Right ventricle myocardium inferior (tissue), 1 donor: ENCODE data around the gene RNF128. TPM values are rescaled to one million over a fixed set of nuclear protein-coding genes. Genes with fewer than 3 reads are reported as not detected.

ENCODE experiments used
- ATAC-seq: fragments of 200-7000 bp; cut with Tn5 transposase; one replicate; pipeline ENCODE4 v1.9.1; 2020; ENCODE audit warnings: mild to moderate bottlenecking, moderate library complexity
- DNase-seq: peaks from one replicate; pipeline ENCODE4 v3.0.0; 2021; ENCODE audit errors: missing footprints
- intact Hi-C: fragments of 100-400 bp; cut with DNase I; formaldehyde crosslinking; loops from one replicate; pipeline ENCODE4 v1.11.0; 2022
- long read RNA-seq: library from polyadenylated mRNA; unstranded; transcript quantifications from one replicate; pipeline ENCODE4 v2.0.0, GENCODE V29; 2021
- total RNA-seq: library from RNA; stranded (reverse); fragmentation: NEBNext Ultra II Directional; extraction: Animal tissue kit (Norgen Biotek cat#: 25700); gene quantifications from one replicate; pipeline ENCODE4 v1.2.1, GENCODE V29; 2021
- donor health status: DM: no; HTN: yes; CAD: no; lungs with severe emphysema.

Gene RNF128, protein sequence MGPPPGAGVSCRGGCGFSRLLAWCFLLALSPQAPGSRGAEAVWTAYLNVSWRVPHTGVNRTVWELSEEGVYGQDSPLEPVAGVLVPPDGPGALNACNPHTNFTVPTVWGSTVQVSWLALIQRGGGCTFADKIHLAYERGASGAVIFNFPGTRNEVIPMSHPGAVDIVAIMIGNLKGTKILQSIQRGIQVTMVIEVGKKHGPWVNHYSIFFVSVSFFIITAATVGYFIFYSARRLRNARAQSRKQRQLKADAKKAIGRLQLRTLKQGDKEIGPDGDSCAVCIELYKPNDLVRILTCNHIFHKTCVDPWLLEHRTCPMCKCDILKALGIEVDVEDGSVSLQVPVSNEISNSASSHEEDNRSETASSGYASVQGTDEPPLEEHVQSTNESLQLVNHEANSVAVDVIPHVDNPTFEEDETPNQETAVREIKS
- 0.22 TPM for total RNA-seq
- long read RNA-seq: 0 reads

DNA sequence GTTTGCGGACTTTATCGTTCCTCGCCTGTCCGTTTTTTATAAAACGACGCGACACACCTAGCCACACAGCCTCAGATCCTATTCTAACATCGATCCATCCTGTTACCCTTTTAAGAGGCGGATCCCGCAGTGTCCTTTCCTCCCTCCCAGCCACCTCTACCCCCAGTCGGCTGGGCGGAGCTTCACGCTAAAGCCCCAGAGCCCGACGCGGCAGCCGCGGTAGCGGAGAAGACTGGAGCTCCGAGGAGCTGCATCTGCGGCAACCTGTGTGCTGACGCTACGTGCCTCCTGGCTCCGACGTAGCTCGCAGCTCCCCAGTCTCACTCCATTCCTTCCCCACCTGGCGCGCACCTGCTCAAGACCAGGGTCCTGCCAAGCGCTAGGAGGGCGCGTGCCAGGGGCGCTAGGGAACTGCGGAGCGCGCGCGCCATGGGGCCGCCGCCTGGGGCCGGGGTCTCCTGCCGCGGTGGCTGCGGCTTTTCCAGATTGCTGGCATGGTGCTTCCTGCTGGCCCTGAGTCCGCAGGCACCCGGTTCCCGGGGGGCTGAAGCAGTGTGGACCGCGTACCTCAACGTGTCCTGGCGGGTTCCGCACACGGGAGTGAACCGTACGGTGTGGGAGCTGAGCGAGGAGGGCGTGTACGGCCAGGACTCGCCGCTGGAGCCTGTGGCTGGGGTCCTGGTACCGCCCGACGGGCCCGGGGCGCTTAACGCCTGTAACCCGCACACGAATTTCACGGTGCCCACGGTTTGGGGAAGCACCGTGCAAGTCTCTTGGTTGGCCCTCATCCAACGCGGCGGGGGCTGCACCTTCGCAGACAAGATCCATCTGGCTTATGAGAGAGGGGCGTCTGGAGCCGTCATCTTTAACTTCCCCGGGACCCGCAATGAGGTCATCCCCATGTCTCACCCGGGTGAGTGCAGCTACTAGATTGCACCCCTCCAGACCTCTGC lies at the start of gene RNF128:
Gene RNF128 (plus strand): TSS at position 217 of the 953 bp plus-strand sequence. CDS start 213 bp downstream, at position 430.
- intact Hi-C loops: no loop called here
- ATAC-seq: peak; percentile 26
- DNase-seq: no peak

DNA sequence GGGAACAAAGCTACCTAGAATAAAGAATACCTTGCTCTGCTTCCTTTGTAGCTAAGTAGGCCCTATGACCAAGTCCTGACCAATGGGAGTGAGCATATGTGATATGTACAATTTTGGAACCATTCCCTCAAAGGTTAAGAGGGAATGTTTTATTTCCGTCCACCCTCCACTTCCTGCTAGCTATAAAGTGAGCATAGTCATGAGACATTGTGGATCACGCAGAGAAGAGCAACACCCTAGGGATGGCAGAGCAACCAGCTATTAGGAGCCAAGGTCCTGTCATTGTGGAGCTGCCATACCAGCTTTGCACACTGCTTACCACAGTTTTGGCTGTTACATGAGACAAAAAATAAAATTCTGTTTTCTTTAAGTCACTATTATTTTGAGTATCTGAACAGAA lies 45.8 kb upstream of the RNF128 start:
- ATAC-seq (no peak), DNase-seq (no peak)
- intact Hi-C loops: no loop called here

DNA sequence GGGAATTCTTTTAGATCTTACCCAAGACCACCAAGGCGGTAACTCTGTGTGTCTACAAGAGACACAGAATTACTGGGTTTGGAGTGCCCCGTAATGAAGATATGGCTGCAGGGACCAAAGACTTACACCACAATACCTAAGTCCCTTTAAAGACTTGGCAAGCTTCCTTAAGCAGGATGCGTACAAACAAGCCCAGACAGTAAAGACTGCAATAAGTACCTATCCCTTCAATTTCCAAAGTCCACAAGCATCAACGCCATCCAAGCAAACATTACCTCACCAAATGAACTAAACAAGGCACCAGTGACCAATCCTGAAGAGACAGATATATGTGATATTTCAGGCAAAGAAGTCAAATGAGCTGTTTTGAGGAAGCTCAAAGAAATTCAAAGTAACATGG lies 42.3 kb upstream of the RNF128 start:
- DNase-seq (no peak), ATAC-seq (no peak)
- intact Hi-C loops: no loop called here

DNA sequence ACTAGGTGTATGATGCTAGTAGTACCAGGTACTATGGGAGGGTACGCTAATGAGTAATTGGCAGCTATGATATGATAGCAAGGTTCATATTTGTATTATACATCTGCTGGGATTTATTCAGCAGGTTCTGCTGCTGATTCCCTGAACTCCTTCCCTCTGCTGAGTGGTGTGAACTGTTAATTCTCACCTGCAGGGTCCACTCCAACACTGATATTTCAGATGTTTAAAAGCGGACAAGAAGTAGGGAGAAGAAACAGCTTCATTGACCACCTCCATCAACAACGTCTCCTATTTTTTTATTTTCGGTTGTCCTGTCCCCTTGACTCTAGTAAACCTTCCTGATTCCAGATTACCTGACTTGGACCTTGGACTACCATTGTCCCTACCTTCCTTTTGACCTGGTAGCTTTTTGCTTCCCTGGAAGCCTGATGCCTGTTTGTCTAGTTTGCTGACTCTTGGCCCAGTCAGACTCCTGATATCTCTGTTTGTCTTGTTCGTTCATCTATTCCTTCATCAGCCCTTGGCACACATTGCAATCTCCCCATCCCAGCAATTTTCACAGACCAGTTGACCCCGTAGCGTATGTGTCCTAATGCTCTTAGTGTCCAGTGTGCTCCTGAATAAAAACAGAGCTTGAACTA lies 34.0 kb upstream of the RNF128 start:
- intact Hi-C loops: no loop called here
- ATAC-seq: no peak
- no peak for DNase-seq

DNA sequence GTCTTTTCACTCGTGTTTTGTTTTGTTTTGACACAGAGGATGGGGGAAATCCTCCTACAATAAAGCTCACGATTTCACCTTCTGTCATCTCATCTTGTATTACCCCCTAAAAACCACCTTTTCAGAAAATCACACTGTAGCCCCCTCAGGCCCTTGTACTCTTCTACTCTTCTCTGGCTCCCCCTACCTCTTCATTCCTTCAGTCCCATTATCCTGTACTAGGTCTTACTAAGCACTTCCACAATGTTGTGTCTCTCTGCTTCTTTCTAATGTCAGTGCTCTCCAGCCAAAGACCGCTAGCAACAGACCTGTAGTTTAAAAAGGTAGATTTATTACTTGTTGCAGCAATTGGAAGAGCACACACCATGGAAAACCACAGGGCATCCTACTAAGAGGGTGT lies 30.0 kb upstream of the RNF128 start:
- ATAC-seq (no peak), DNase-seq (no peak)
- intact Hi-C loops: no loop called here

DNA sequence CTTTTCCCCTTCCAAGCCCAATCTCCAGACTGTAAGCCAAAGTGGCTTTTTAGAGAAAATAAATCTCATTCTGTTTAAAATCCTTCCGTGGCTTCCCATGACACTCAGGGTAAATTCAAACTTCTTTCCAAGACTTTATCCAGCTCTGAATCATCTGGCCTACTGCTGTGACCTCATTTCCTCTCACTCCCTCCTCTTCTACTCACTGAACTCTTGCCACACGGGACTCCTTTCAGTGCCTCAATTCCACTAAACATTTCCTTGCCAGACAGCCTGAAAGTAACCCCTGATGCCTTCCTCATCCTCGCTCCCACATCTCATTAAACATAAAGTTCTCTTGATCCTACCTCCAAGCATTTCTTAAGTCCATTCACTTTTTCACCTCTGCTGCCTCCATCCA lies 27.8 kb upstream of the RNF128 start:
- intact Hi-C loops: no loop called here
- no peak for DNase-seq
- ATAC-seq: no peak

DNA sequence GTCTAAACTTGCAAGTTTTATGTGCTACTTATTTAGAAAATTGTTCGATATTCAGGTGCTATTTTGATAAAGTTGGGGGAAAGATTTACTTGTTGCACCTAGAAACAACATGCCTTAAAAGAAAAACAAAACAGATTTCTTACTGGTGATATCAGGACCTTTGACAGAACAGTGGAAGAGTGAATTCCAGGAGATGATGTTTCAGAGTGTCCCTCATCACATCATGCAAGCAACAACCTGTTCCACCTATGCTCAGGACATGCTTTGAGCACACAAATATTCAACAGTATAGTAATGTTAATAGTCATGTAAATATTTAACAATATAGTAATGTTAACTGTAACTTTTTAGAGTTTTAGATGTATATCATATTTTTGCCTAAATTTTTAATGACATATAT lies 23.9 kb upstream of the RNF128 start:
- no peak for ATAC-seq
- DNase-seq: no peak
- intact Hi-C loops: no loop called here

DNA sequence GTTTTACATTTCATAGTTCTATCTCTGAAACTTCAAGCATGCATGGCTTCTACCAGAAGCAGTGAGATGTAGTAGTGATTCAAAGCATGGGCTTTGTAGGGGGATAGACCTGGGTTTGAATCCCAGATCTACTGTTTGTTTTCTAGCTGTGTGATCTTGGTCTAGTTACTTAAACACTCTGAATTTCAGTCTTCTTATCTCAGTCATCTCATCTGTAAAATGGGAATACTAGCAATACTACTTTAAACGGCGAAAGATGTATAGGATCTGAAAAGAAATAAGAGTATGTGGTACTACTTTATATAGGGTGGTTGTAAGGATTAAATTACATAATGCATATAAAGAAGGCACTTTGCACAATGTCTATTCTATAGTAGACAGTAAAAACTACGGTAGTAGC lies 20.0 kb upstream of the RNF128 start:
- intact Hi-C loops: no loop called here
- DNase-seq (no peak), ATAC-seq (no peak)

DNA sequence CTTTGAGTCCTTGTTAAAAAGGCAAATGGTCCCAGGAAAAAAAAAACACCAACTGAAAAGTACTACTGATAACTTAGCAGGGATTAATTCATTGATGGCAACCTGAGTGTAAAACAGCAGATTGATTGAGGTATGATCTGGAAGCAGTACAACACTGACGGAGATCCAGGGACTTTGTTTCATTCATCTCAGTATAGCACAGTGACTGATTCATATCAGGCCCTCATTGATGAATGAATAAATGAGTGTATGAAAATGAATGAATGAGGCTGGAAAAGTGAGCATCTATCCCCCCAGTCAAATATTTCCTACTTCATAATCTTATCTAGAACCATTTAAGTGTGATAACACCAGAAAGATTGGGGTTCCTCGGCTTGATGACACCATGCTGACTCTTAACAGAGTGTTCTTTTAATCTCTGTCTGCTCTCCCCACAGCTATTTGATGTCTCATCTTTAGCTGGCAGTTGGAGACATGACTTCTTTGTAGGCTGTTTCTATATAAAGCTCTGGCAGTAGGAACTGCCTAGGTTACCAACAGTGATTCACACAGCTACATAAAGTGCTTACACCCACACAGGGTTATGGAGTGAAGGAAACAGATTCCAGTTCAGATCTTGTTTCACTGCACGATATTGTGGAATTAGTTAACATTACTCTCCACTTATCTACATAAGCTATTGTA lies 18.6 kb upstream of the RNF128 start:
- intact Hi-C loops: no loop called here
- ATAC-seq (peak; percentile 46), DNase-seq (no peak)

DNA sequence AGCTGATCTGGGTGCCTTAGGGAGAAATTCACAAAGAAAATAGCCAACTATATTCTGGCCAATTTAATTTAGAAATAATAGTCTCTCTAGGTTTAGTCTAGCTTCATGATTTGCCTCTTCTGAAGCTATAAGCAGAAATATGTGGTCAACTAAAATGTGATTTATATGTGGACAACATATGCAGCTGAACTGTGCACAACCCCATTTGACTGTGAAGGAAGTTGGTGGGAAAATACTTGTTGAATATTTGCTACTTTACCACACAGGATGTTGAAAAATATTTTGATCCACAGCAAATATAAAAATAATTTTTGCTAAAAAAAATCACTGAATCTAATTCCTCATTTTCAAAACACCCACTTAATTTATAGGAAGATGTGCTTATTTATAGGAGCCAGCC lies 15.7 kb upstream of the RNF128 start:
- intact Hi-C loops: no loop called here
- no peak for DNase-seq

DNA sequence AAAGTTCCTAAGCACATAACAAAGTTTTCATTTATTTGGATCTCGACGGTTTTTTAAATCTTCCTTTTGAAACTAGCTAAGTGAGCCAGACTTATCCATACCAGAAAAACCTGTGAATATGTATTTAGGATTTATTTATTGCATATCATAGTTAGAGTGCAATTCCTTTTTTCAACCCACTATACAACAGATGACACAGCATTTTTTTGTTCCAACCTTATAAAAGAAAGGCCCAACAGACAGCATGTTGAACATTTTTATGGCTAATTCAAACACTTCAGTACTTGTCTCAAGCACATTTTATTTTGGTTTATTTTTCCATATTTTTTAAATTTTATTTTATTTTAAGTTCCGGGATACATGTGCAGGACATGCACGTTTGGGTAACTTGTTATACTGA lies 15.1 kb upstream of the RNF128 start:
- ATAC-seq (no peak), DNase-seq (no peak)
- intact Hi-C loops: no loop called here

More for the DNA sequence above, 15.7 kb upstream of the RNF128 start:
- ATAC-seq: no peak

DNA sequence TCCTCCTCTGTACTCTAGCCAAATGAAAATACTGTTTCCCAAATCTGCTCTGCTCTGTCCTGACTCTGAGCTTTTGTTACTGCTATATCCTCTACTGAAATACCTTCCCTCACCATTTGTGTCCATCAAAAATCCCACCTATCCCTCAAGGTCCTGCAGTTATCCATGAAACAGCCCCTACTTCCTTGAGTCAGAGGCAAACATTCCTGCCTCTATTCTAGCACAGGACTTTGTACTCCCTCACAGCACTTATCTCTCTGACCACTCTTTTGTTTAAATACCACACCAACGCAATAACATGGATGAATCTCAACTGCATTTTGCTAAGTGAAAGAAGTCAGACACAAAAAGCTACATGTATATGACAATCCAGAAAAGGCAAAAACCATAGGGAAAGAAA lies 10.5 kb upstream of the RNF128 start:
- intact Hi-C loops: no loop called here
- DNase-seq (no peak), ATAC-seq (no peak)

DNA sequence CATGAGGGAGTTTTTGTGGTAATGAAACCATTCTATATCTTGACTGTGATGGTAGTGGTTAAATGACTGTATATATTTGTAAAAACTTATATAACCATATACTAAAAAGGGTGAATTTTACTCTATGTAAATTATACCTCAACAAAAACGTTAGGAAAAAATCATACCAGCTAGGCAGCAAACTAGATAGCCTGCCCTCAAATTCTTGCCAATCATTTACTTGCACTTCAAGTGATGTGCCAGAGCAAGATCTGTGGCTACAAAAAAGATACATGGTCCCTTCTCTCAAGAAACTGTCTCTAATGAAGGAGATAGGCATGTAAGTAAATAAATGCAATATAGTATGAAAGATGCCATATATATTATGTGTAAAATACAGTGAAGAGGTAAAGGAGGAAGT lies 10.0 kb upstream of the RNF128 start:
- no peak for DNase-seq
- intact Hi-C loops: no loop called here
- no peak for ATAC-seq

DNA sequence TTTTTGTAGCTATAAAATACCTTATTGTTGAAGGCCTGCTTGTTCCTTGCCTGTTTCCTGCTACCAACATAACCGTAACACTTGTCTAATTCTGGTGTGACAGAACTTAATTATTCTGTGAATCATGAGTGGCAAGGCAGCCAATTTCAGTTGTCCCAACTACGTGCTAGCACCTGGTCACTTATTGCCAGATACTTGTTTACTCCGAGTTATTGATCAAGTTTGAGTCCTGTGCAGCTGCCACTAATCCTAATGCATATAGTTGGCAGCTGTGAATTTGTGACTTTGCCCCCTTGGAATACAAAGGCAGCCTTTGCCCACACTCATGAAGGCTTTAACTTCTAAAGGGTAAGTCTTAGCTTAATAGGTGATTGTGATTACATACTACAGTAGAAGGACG lies 7.8 kb upstream of the RNF128 start:
- no peak for DNase-seq
- no peak for ATAC-seq
- intact Hi-C loops: no loop called here

DNA sequence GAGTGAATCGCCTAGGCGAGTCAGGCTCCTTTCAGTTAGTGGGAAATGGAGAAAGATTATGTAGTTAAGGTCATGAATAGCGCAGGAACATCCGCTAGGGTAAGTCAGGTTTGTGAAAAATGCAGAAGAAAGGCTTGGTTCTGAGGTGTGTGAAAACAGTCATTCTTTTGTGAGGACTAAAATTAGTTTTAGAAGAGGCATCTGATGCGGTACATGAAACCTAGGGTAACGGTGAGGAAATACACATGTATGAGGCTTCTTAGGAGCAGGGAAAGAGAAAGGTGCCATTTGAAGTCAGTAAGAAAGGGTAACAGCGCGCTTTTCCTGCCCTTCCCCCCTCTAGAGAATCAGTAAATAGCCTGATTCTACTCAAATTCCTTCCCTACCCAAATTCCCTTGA lies 570 bp upstream of the RNF128 start:
- ATAC-seq (no peak), DNase-seq (no peak)
- intact Hi-C loops: no loop called here

DNA sequence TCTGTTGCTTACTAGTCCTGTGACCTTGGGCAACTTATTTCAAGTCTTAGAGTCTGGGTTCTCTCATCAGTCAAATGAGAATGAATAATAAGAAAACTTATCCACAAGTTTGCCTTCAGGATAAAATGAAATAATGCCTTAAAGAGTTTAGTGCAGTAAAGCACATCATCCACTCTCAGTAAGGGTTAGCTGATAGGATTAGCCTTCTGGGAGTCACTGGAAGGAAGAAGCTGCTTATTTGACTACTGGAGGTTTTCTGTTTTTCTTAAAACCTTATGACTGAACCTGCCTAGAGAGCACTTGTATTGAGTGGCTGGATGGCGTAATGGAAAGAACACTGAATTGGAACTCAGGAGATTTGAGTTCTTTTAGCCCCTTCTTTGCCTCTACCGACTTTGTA lies 1.8 kb downstream of the RNF128 start:
- ATAC-seq: no peak
- intact Hi-C loops: no loop called here
- no peak for DNase-seq

DNA sequence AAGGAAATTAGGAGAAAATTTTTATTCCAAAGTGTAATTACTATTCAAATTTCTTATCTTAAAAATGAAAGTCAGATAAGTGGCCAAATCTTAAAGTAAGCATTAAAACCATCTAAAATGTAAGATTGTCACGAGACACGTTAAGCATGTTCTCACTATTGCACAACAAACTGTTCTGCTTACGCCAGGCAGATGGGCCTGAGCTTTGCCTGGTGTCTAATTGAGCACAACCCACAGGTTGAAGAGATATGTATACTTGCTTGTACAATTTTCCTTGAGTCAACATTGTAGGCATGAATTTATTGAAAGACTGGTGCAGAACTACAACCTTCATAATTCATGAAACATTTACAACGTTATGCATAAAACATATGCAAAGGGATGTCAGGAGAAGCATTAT lies 3.9 kb downstream of the RNF128 start:
- ATAC-seq (no peak), DNase-seq (no peak)
- intact Hi-C loops: no loop called here

DNA sequence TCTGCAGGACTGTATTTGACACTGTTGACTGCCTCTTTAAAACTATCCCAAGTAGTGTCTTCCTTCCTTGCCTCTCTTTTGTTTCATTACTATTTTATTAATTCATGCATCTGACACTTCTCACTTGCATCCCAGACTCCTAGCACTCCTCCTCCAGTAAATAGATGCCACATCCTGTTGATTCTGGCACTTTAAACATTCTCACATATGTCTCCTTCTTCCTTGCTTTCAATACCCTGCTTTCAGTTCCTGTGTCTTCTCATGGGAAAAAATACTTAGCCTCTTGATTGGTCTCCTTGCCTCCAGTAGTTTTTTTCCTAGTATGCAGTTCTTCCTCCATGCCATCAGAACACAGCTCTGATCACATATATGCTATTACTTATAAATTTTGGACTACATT lies 5.1 kb downstream of the RNF128 start:
- ATAC-seq: no peak
- DNase-seq: no peak
- intact Hi-C loops: no loop called here

DNA sequence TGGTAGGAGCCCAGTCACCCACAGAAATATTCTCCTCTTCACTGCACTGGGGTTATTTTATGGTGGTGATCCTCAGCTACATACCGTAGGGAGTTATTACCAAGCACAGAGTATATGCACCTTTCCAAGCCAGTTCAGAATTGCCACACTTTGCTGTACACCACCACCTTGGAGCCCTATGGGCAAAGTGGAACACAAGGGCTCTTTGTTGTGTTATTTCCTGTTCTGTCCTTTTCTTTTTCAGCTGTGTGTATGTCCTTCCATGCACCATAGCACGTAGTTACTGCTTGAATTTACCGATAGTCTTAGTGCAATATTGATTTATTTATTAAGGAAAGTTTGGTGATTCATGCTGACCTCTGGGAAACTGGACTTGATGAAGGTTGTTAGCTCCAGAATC lies 8.3 kb downstream of the RNF128 start:
- intact Hi-C loops: no loop called here
- DNase-seq: no peak
- no peak for ATAC-seq
